Breast epithelium (tissue), 3 donors: ENCODE measurements around the gene CSF2.

Experiments used
- POLR2A ChIP-seq: fragments of 450-650 bp; IDR thresholded peaks from one replicate; pipeline ENCODE4 v1.6.1; 2016; ENCODE audit warnings: antibody characterized with exemption, mild to moderate bottlenecking, moderate library complexity
- POLR2AphosphoS5 ChIP-seq, 3 donors: sonication (generic); formaldehyde crosslinking; IDR thresholded peaks; one replicate each; pipeline ENCODE4 v1.6.1; 2017; ENCODE audit warnings: antibody characterized with exemption in 3 of 3
- TF ChIP-seq, protein P1 (sequence below), 3 donors: fragments of 450-650 bp; IDR thresholded peaks; one replicate each; pipeline ENCODE4 v1.5.1; 2016 to 2017; ENCODE audit warnings: antibody characterized with exemption in 3 of 3, mild to moderate bottlenecking in 3 of 3, moderate library complexity in 3 of 3

DNA sequence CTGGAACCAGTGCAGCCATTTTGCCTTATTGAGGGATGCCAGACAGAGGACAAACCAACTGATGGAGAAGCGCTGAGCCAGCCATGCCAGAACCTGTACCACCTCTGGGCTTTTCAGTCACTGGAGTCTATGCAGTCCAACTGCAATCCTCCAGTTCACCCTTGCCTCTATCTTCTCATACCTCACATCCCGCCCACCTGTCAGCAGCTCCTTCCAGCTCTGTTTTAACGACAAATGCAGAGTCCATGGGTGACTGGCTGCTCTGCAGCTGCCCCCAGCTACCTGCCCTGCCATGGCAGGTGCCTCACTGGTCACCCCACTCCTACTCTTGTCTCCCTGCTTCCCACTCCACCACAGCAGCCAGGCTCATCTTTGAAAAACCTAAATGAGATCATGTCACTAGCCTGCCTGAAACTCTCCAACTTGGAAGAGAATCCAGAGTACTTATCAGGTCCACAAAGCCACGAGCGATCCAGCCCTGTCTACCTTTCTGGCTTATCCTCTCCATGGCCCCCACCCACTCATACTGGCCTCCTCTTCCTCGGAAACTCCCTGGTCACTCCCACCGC lies 48.1 kb upstream of the CSF2 start:
- no peak for TF ChIP-seq POLR2A
- TF ChIP-seq POLR2AphosphoS5 (IDR thresholded peaks at IDR 0.05) = no peak
- TF ChIP-seq, protein P1, sequence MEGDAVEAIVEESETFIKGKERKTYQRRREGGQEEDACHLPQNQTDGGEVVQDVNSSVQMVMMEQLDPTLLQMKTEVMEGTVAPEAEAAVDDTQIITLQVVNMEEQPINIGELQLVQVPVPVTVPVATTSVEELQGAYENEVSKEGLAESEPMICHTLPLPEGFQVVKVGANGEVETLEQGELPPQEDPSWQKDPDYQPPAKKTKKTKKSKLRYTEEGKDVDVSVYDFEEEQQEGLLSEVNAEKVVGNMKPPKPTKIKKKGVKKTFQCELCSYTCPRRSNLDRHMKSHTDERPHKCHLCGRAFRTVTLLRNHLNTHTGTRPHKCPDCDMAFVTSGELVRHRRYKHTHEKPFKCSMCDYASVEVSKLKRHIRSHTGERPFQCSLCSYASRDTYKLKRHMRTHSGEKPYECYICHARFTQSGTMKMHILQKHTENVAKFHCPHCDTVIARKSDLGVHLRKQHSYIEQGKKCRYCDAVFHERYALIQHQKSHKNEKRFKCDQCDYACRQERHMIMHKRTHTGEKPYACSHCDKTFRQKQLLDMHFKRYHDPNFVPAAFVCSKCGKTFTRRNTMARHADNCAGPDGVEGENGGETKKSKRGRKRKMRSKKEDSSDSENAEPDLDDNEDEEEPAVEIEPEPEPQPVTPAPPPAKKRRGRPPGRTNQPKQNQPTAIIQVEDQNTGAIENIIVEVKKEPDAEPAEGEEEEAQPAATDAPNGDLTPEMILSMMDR (IDR thresholded peaks at IDR 0.05) = no peak
